HCT116 (cell line): ENCODE data around the gene UROS. TPM values are rescaled to one million over a fixed set of nuclear protein-coding genes. Genes with fewer than 3 reads are reported as not detected.

Source experiments
- ATAC-seq: fragments of 200-7000 bp; cut with Tn5 transposase; 2 replicates; pipeline ENCODE4 v1.9.1; 2020; ENCODE audit warnings: mild to moderate bottlenecking, moderate library complexity
- BruUV-seq: library from RNA; stranded (reverse); fragments of 400-500 nt; replicated peaks from 2 replicates; lab custom pipeline; 2021; lab: Mats Ljungman, UMichigan
- CTCF ChIA-PET: fragments of 300-600 bp; sonication (Branson Sonifier 250); formaldehyde crosslinking; loops from one replicate; lab custom pipeline; 2021; ENCODE audit warnings: antibody characterized with exemption; lab: Charles Lee
- POLR2A ChIA-PET: fragments of 300-600, 350-600 bp; sonication (Branson Sonifier 250); formaldehyde crosslinking; loops from one replicate; lab custom pipeline; 2021; ENCODE audit warnings: antibody characterized with exemption; lab: Charles Lee
- RAD21 ChIA-PET, 2 experiments: fragments of 300-600 bp; sonication (Branson Sonifier 250); formaldehyde crosslinking; loops; one replicate each; lab custom pipeline; 2023; ENCODE audit warnings: low total read pairs in 2 of 2; ENCODE audit not compliant: uncharacterized antibody in 2 of 2, unreplicated experiment in 2 of 2, low non-redundant PET in 1 of 2; lab: Charles Lee
- DNase-seq: peaks from one replicate; pipeline ENCODE4 v3.0.0-alpha.2; 2010; ENCODE audit warnings: low read depth, low spot score
- H2AFZ ChIP-seq: fragments of 200-600 bp; shearing (Covaris generic), sonication (generic); 2 replicates; pipeline ENCODE4 v1.6.1; 2017; ENCODE audit warnings: low read depth, mixed run types, mixed read lengths, antibody characterized with exemption, low read length; ENCODE audit not compliant: poor library complexity, severe bottlenecking
- H3K27ac ChIP-seq: 2 replicates; pipeline ENCODE4 v1.5.1; 2012; ENCODE audit warnings: low read depth, low read length
- H3K27me3 ChIP-seq: fragments of 200-600 bp; sonication (generic); 2 replicates; pipeline ENCODE4 v1.6.1; 2016; ENCODE audit warnings: mixed run types, low read length, mixed read lengths; ENCODE audit not compliant: insufficient read depth
- H3K36me3 ChIP-seq, 2 experiments: fragments of 200-500 bp in 1 of 2; fragments of 200-600 bp in 1 of 2; sonication (Bioruptor generic) in 1 of 2; sonication (generic) in 1 of 2; 2 replicates each; pipeline versions ENCODE4 v1.5.1 to v1.6.1; 2014 to 2016; ENCODE audit warnings: low read length in 2 of 2, inconsistent platforms in 1 of 2, mixed read lengths in 1 of 2, mixed run types in 1 of 2; ENCODE audit not compliant: insufficient read depth in 2 of 2, control insufficient read depth in 1 of 2
- H3K4me1 ChIP-seq, 2 experiments: fragments of 200-600 bp in 1 of 2; sonication (generic) in 1 of 2; 2 replicates each; pipeline versions ENCODE4 v1.5.1 to v1.6.1; 2012 to 2017; ENCODE audit warnings: low read length in 2 of 2, inconsistent platforms in 1 of 2, mild to moderate bottlenecking in 1 of 2, mixed read lengths in 1 of 2, mixed run types in 1 of 2, moderate library complexity in 1 of 2; ENCODE audit not compliant: insufficient read depth in 2 of 2, control insufficient read depth in 1 of 2
- H3K4me2 ChIP-seq: fragments of 200-600 bp; sonication (generic); 2 replicates; pipeline ENCODE4 v1.6.1; 2017; ENCODE audit warnings: mixed run types, low read length, mixed read lengths
- H3K4me3 ChIP-seq, 2 experiments: fragments of 200-600 bp in 1 of 2; sonication (generic) in 1 of 2; replicated peaks in 1 of 2; 2 replicates each; pipeline ENCODE4 v1.5.1; 2011 to 2016; ENCODE audit warnings: low read length in 2 of 2, control low read depth in 1 of 2, low read depth in 1 of 2, mild to moderate bottlenecking in 1 of 2, mixed read lengths in 1 of 2, mixed run types in 1 of 2
- H3K79me2 ChIP-seq: fragments of 200-600 bp; sonication (generic); 2 replicates; pipeline ENCODE4 v1.6.1; 2017; ENCODE audit warnings: mild to moderate bottlenecking, mixed run types, low read length, moderate library complexity, mixed read lengths; ENCODE audit not compliant: insufficient read depth
- H3K9ac ChIP-seq: fragments of 200-600 bp; sonication (generic); 2 replicates; pipeline ENCODE4 v1.6.1; 2016; ENCODE audit warnings: low read length, mixed read lengths
- H3K9me2 ChIP-seq: fragments of 200-600 bp; sonication (generic), shearing (Covaris generic); 2 replicates; pipeline ENCODE4 v1.6.1; 2017; ENCODE audit warnings: mixed run types, mild to moderate bottlenecking, moderate library complexity; ENCODE audit not compliant: insufficient read depth
- H3K9me3 ChIP-seq, 2 experiments: fragments of 200-500 bp in 1 of 2; fragments of 200-600 bp in 1 of 2; sonication (Bioruptor generic) in 1 of 2; sonication (generic) in 1 of 2; 2 replicates each; pipeline ENCODE4 v1.6.1; 2014 to 2017; ENCODE audit warnings: low read length in 2 of 2, mixed read lengths in 2 of 2, inconsistent platforms in 1 of 2, low read depth in 1 of 2, mild to moderate bottlenecking in 1 of 2, mixed run types in 1 of 2, moderate library complexity in 1 of 2; ENCODE audit not compliant: control insufficient read depth in 1 of 2, insufficient read depth in 1 of 2
- H4K20me1 ChIP-seq: fragments of 200-600 bp; sonication (generic), shearing (Covaris generic); 2 replicates; pipeline ENCODE4 v1.6.1; 2017; ENCODE audit warnings: mixed run types, mild to moderate bottlenecking, moderate library complexity; ENCODE audit not compliant: insufficient read depth
- ATF3 ChIP-seq: IDR thresholded peaks from 2 replicates; pipeline ENCODE4 v1.6.1; 2012
- CEBPB ChIP-seq: IDR thresholded peaks from 2 replicates; pipeline ENCODE4 v1.6.1; 2012; ENCODE audit warnings: low read depth
- CTCF ChIP-seq, 3 experiments: fragments of 200-600 bp in 1 of 3; sonication (generic) in 1 of 3; IDR thresholded peaks in 2 of 3; conservative IDR thresholded peaks in 1 of 3; 2 replicates each; pipeline ENCODE4 v1.5.1; 2012 to 2017; ENCODE audit warnings: low read depth in 2 of 3, low read length in 2 of 3, antibody characterized with exemption in 1 of 3, borderline replicate concordance in 1 of 3, control low read depth in 1 of 3, mild to moderate bottlenecking in 1 of 3, mixed read lengths in 1 of 3, mixed run types in 1 of 3, moderate library complexity in 1 of 3; ENCODE audit not compliant: insufficient read depth in 1 of 3
- EGR1 ChIP-seq: IDR thresholded peaks from 2 replicates; pipeline ENCODE4 v1.6.1; 2012; ENCODE audit warnings: low read depth
- ELF1 ChIP-seq: IDR thresholded peaks from 2 replicates; pipeline ENCODE4 v1.6.1; 2012; ENCODE audit warnings: low read depth, borderline replicate concordance
- EZH2 ChIP-seq: fragments of 200-600 bp; sonication (generic); IDR thresholded peaks from 2 replicates; pipeline ENCODE4 v1.6.1; 2017; ENCODE audit warnings: antibody characterized with exemption, mixed run types
- EZH2phosphoT487 ChIP-seq: fragments of 200-600 bp; IDR thresholded peaks from 2 replicates; pipeline ENCODE4 v1.6.1; 2018; ENCODE audit warnings: antibody characterized with exemption, borderline replicate concordance
- FOSL1 ChIP-seq: IDR thresholded peaks from 2 replicates; pipeline ENCODE4 v1.6.1; 2012; ENCODE audit warnings: low read depth
- MAX ChIP-seq: IDR thresholded peaks from 2 replicates; pipeline ENCODE4 v1.6.1; 2012
- POLR2A ChIP-seq: IDR thresholded peaks from 2 replicates; pipeline ENCODE4 v1.7.0; 2011; ENCODE audit warnings: borderline replicate concordance; ENCODE audit not compliant: insufficient read depth, insufficient read length; ENCODE audit errors: extremely low read depth
- POLR2AphosphoS5 ChIP-seq: IDR thresholded peaks from 2 replicates; pipeline ENCODE4 v1.6.1; 2011; ENCODE audit warnings: mild to moderate bottlenecking, low read depth, low read length, moderate library complexity
- RAD21 ChIP-seq: IDR thresholded peaks from 2 replicates; pipeline ENCODE4 v1.6.1; 2012; ENCODE audit warnings: low read depth, mild to moderate bottlenecking
- SP1 ChIP-seq: IDR thresholded peaks from 2 replicates; pipeline ENCODE4 v1.6.1; 2012; ENCODE audit warnings: low read depth
- SRF ChIP-seq: IDR thresholded peaks from 2 replicates; pipeline ENCODE4 v1.6.1; 2012; ENCODE audit warnings: low read depth
- TCF7L2 ChIP-seq: IDR thresholded peaks from 2 replicates; pipeline ENCODE4 v1.7.0; 2011; ENCODE audit warnings: borderline replicate concordance, inconsistent platforms; ENCODE audit not compliant: insufficient read depth, insufficient read length; ENCODE audit errors: extremely low read depth
- YY1 ChIP-seq: IDR thresholded peaks from 2 replicates; pipeline ENCODE4 v1.6.1; 2011; ENCODE audit warnings: low read length, low read depth, moderate library complexity, mild to moderate bottlenecking; ENCODE audit not compliant: insufficient replicate concordance; ENCODE audit errors: extremely low read depth
- ZFX ChIP-seq: fragments of 450-650 bp; IDR thresholded peaks from 2 replicates; pipeline ENCODE4 v1.6.1; 2017
- ZNF274 ChIP-seq: fragments of 200-500 bp; sonication (Bioruptor generic); IDR thresholded peaks from 2 replicates; pipeline ENCODE4 v1.6.1; 2014; ENCODE audit warnings: mild to moderate bottlenecking, low read depth, low read length, inconsistent platforms
- intact Hi-C: fragments of 100-400 bp; cut with micrococcal nuclease; formaldehyde crosslinking; loops from 2 replicates; pipeline ENCODE4 v1.10.0; 2022
- total RNA-seq: library from RNA; stranded (reverse); gene quantifications from one replicate; pipeline ENCODE4 v1.2.1, GENCODE V29; 2021; ENCODE audit not compliant: unreplicated experiment
- TF ChIP-seq, protein P1 (sequence below): IDR thresholded peaks from 2 replicates; pipeline ENCODE4 v1.6.1; 2012; ENCODE audit warnings: low read depth
- TF ChIP-seq, protein P2 (sequence below): IDR thresholded peaks from 2 replicates; pipeline ENCODE4 v1.6.1; 2011; ENCODE audit warnings: mild to moderate bottlenecking, low read length, moderate library complexity; ENCODE audit not compliant: insufficient replicate concordance; ENCODE audit errors: extremely low read depth

UROS gene
- total RNA-seq, 1 experiment from 2014 or later = 63.9 TPM

GRCh38 chr10:125866421-125867029, 43.5 kb upstream of the UROS start:
- BruUV-seq = TSS peak; percentile 26
- Histone ChIP-seq H3K9ac (no peak overlapping the region), H3K79me2 (no peaks in the 10 kb centered on the region), H3K4me1 (no peaks in the 10 kb centered on the region), H3K36me3 (peaks cover 0 to 9% of the 10 kb centered on the region in 2 experiments; a peak in 3 of 4 replicates), H4K20me1 (no peaks in the 10 kb centered on the region), H3K9me2 (no peaks in the 10 kb centered on the region), H2AFZ (no peak overlapping the region), H3K27ac (no peak overlapping the region), H3K9me3 (no peaks in the 10 kb centered on the region), H3K27me3 (no peaks in the 10 kb centered on the region), H3K4me2 (no peak overlapping the region), H3K4me3 (no peak overlapping the region)
- ATAC-seq (no peak), DNase-seq (no peak)
- RAD21 ChIA-PET = no interaction called here
- TF ChIP-seq ELF1 = no peak
- TF ChIP-seq MAX = no peak
- TF ChIP-seq EZH2 = no peak
- TF ChIP-seq CTCF (IDR thresholded peaks at IDR 0.05 in 2 of 3, conservative IDR thresholded peaks at IDR 0.05 in 1 of 3; ENCODE audit: borderline replicate concordance in 1 of 3, insufficient read depth in 1 of 3, low read depth in 2 of 3, low read length in 2 of 3) = no peak
- no peak for TF ChIP-seq SP1
- TF ChIP-seq SRF = no peak
- TF ChIP-seq, protein P1, sequence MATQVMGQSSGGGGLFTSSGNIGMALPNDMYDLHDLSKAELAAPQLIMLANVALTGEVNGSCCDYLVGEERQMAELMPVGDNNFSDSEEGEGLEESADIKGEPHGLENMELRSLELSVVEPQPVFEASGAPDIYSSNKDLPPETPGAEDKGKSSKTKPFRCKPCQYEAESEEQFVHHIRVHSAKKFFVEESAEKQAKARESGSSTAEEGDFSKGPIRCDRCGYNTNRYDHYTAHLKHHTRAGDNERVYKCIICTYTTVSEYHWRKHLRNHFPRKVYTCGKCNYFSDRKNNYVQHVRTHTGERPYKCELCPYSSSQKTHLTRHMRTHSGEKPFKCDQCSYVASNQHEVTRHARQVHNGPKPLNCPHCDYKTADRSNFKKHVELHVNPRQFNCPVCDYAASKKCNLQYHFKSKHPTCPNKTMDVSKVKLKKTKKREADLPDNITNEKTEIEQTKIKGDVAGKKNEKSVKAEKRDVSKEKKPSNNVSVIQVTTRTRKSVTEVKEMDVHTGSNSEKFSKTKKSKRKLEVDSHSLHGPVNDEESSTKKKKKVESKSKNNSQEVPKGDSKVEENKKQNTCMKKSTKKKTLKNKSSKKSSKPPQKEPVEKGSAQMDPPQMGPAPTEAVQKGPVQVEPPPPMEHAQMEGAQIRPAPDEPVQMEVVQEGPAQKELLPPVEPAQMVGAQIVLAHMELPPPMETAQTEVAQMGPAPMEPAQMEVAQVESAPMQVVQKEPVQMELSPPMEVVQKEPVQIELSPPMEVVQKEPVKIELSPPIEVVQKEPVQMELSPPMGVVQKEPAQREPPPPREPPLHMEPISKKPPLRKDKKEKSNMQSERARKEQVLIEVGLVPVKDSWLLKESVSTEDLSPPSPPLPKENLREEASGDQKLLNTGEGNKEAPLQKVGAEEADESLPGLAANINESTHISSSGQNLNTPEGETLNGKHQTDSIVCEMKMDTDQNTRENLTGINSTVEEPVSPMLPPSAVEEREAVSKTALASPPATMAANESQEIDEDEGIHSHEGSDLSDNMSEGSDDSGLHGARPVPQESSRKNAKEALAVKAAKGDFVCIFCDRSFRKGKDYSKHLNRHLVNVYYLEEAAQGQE = no peak
- TF ChIP-seq ZNF274 = no peak
- TF ChIP-seq TCF7L2 = no peak
- TF ChIP-seq, protein P2, sequence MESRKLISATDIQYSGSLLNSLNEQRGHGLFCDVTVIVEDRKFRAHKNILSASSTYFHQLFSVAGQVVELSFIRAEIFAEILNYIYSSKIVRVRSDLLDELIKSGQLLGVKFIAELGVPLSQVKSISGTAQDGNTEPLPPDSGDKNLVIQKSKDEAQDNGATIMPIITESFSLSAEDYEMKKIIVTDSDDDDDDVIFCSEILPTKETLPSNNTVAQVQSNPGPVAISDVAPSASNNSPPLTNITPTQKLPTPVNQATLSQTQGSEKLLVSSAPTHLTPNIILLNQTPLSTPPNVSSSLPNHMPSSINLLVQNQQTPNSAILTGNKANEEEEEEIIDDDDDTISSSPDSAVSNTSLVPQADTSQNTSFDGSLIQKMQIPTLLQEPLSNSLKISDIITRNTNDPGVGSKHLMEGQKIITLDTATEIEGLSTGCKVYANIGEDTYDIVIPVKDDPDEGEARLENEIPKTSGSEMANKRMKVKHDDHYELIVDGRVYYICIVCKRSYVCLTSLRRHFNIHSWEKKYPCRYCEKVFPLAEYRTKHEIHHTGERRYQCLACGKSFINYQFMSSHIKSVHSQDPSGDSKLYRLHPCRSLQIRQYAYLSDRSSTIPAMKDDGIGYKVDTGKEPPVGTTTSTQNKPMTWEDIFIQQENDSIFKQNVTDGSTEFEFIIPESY = no peak
- no peak for TF ChIP-seq RAD21
- no peak for TF ChIP-seq YY1
- TF ChIP-seq CEBPB = no peak
- no peak for TF ChIP-seq POLR2A
- no peak for TF ChIP-seq EZH2phosphoT487
- TF ChIP-seq EGR1 = no peak
- TF ChIP-seq FOSL1 = no peak
- TF ChIP-seq ZFX = no peak
- no peak for TF ChIP-seq ATF3
- TF ChIP-seq POLR2AphosphoS5 = no peak
- POLR2A ChIA-PET = no interaction called here
- CTCF ChIA-PET = interaction anchor here (1.0 kb wide), 1 partner anchor 13 kb away, joined by 3 read pairs; no protein-coding TSS in a partner anchor
- intact Hi-C loops = loop anchor here (5.0 to 10.0 kb wide), 3 partner anchors 66 to 298 kb away; no protein-coding TSS in a partner anchor
